ENCODE measurements around the gene SOX9.

The SOX9 gene

GRCh38 chr17:72120642-72121163 is at the start of gene SOX9:
SOX9 (plus strand) TSS chr17:72121020; CDS start chr17:72121392, 372 bp downstream.
- DNase-seq (ENCODE audit: low read depth in 3 of 3), result no peak

- no peak for DNase-seq (ENCODE audit: low read depth in 3 of 3)
These were observed 49.5 kb upstream of the SOX9 start for GRCh38 chr17:72071330-72071729.

- DNase-seq (ENCODE audit: low read depth in 3 of 3), result no peak
These were observed 44.7 kb upstream of the SOX9 start for GRCh38 chr17:72075995-72076677.

GRCh38 chr17:72076678-72077030 is 44.2 kb upstream of the SOX9 start:
- no peak for DNase-seq (ENCODE audit: low read depth in 3 of 3)

GRCh38 chr17:72077326-72077960 is 43.4 kb upstream of the SOX9 start:
- no peak for DNase-seq (ENCODE audit: low read depth in 3 of 3)

GRCh38 chr17:72079700-72080099 is 41.1 kb upstream of the SOX9 start:
- DNase-seq (ENCODE audit: low read depth in 3 of 3), result no peak

- DNase-seq (ENCODE audit: low read depth in 3 of 3), result no peak
These were observed 32.9 kb upstream of the SOX9 start for GRCh38 chr17:72087876-72088275.

GRCh38 chr17:72089453-72089987 is 31.3 kb upstream of the SOX9 start:
- no peak for DNase-seq (ENCODE audit: low read depth in 3 of 3)

- DNase-seq (ENCODE audit: low read depth in 3 of 3), result no peak
These were observed 30.7 kb upstream of the SOX9 start for GRCh38 chr17:72090108-72090507.

GRCh38 chr17:72092710-72093322 is 28.0 kb upstream of the SOX9 start:
- no peak for DNase-seq (ENCODE audit: low read depth in 3 of 3)

- no peak for DNase-seq (ENCODE audit: low read depth in 3 of 3)
These were observed 27.1 kb upstream of the SOX9 start for GRCh38 chr17:72093707-72094106.

- no peak for DNase-seq (ENCODE audit: low read depth in 3 of 3)
These were observed 25.5 kb upstream of the SOX9 start for GRCh38 chr17:72095316-72095715.

- no peak for DNase-seq (ENCODE audit: low read depth in 3 of 3)
These were observed 23.7 kb upstream of the SOX9 start for GRCh38 chr17:72097144-72097543.

GRCh38 chr17:72099919-72100318 is 20.9 kb upstream of the SOX9 start:
- no peak for DNase-seq (ENCODE audit: low read depth in 3 of 3)

GRCh38 chr17:72100470-72100869 is 20.4 kb upstream of the SOX9 start:
- no peak for DNase-seq (ENCODE audit: low read depth in 3 of 3)

- DNase-seq (ENCODE audit: low read depth in 3 of 3), result no peak
These were observed 19.3 kb upstream of the SOX9 start for GRCh38 chr17:72101526-72101925.

- no peak for DNase-seq (ENCODE audit: low read depth in 3 of 3)
These were observed 18.5 kb upstream of the SOX9 start for GRCh38 chr17:72102366-72102765.

GRCh38 chr17:72104164-72104862 is 16.5 kb upstream of the SOX9 start:
- DNase-seq (ENCODE audit: low read depth in 3 of 3), result no peak

GRCh38 chr17:72104863-72105234 is 16.0 kb upstream of the SOX9 start:
- no peak for DNase-seq (ENCODE audit: low read depth in 3 of 3)

- DNase-seq (ENCODE audit: low read depth in 3 of 3), result no peak
These were observed 13.7 kb upstream of the SOX9 start for GRCh38 chr17:72107100-72107499.

GRCh38 chr17:72110231-72110941 is 10.4 kb upstream of the SOX9 start:
- no peak for DNase-seq (ENCODE audit: low read depth in 3 of 3)

GRCh38 chr17:72110942-72111318 is 9.9 kb upstream of the SOX9 start:
- DNase-seq (ENCODE audit: low read depth in 3 of 3), result no peak

All from stimulated activated CD4-positive, alpha-beta T cell treated with anti-CD3 and anti-CD28 coated beads, TNF-alpha, amount 100 ng/mL, for 24 hours (primary cell).